ENCODE measurements around the gene DUSP5.

Gene DUSP5

GRCh38 chr10:110544958-110545537 is 47.3 kb downstream of the DUSP5 start:
- no peak overlapping the region for H3K27ac ChIP-seq
- no peaks in the 10 kb centered on the region for H3K9me3 ChIP-seq (ENCODE audit: control insufficient read depth, low read length)
- H3K79me2 ChIP-seq: no peaks in the 10 kb centered on the region
- H3K9ac ChIP-seq: no peak overlapping the region
- TF ChIP-seq CTCF (IDR thresholded peaks at IDR 0.05): no peak
- no peak overlapping the region for H3K4me2 ChIP-seq (ENCODE audit: low read length)
- H3K36me3 ChIP-seq (ENCODE audit: control insufficient read depth, insufficient read depth, low read length): no peaks in the 10 kb centered on the region
- no peaks in the 10 kb centered on the region for H3K27me3 ChIP-seq (ENCODE audit: control insufficient read depth, insufficient read depth, low read length)
- no peak overlapping the region for H3K4me3 ChIP-seq (ENCODE audit: low read depth, low read length)
- H3K4me1 ChIP-seq: peaks cover 4% of the 10 kb centered on the region
- no peak overlapping the region for H2AFZ ChIP-seq

- no peak for TF ChIP-seq CTCF (IDR thresholded peaks at IDR 0.05)
- H3K79me2 ChIP-seq: no peaks in the 10 kb centered on the region
- H3K9me3 ChIP-seq (ENCODE audit: control insufficient read depth, low read length): no peaks in the 10 kb centered on the region
- H3K4me1 ChIP-seq: peaks cover 4% of the 10 kb centered on the region
- no peaks in the 10 kb centered on the region for H3K27me3 ChIP-seq (ENCODE audit: control insufficient read depth, insufficient read depth, low read length)
- no peak overlapping the region for H3K9ac ChIP-seq
- H3K36me3 ChIP-seq (ENCODE audit: control insufficient read depth, insufficient read depth, low read length): no peaks in the 10 kb centered on the region
- no peak overlapping the region for H2AFZ ChIP-seq
- no peak overlapping the region for H3K4me3 ChIP-seq (ENCODE audit: low read depth, low read length)
- no peak overlapping the region for H3K27ac ChIP-seq
- H3K4me2 ChIP-seq (ENCODE audit: low read length): no peak overlapping the region
Measured at GRCh38 chr10:110546077-110546476, 48.4 kb downstream of the DUSP5 start.

DNA sequence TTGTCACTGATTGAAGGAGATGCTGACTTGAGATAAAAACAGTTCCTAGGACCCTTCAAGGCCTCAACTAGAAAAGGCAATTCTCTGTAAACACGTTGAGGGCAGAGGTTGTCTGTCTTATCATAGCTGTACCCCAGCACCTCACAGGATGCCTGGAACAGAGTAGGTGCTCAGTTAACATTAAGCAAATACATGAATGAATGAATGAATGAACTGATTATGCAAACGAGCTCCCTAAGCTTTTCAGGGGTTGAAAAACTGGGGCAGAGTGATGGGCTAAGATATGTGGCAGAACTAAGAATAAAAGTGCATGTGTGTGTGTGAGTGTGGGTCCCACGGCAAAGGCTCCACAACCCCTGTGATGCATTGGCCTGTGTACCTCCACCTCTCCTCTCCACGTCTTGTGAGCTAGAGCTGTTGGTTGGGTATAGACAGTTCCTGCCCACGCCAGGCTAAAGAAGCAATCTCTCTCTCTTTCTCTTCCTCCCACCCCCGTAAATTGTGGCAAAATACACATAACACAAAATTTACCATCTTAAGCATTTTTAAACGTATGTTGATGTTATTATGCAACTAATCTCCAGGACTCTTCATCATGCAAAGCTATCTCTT is 48.9 kb downstream of the DUSP5 start:
- TF ChIP-seq CTCF (IDR thresholded peaks at IDR 0.05): no peak
- no peaks in the 10 kb centered on the region for H3K27me3 ChIP-seq (ENCODE audit: control insufficient read depth, insufficient read depth, low read length)

GRCh38 chr10:110547139-110547761 is 49.5 kb downstream of the DUSP5 start:
- Histone ChIP-seq H3K79me2 (no peaks in the 10 kb centered on the region), H3K9ac (no peak overlapping the region), H3K27ac (no peak overlapping the region), H3K4me3 (ENCODE audit: low read depth, low read length) (no peak overlapping the region), H3K27me3 (ENCODE audit: control insufficient read depth, insufficient read depth, low read length) (no peaks in the 10 kb centered on the region), H2AFZ (peak overlapping the region; percentile 49), H3K9me3 (ENCODE audit: control insufficient read depth, low read length) (no peaks in the 10 kb centered on the region), H3K36me3 (ENCODE audit: control insufficient read depth, insufficient read depth, low read length) (no peaks in the 10 kb centered on the region), H3K4me1 (peaks cover 4% of the 10 kb centered on the region), H3K4me2 (ENCODE audit: low read length) (no peak overlapping the region)
- peak; percentile 83 for TF ChIP-seq CTCF (IDR thresholded peaks at IDR 0.05)

More for the DNA sequence above, 48.9 kb downstream of the DUSP5 start:
- Histone ChIP-seq H3K9me3 (ENCODE audit: control insufficient read depth, low read length) (no peaks in the 10 kb centered on the region), H3K9ac (no peak overlapping the region), H3K4me2 (ENCODE audit: low read length) (no peak overlapping the region), H3K4me1 (peaks cover 4% of the 10 kb centered on the region), H3K4me3 (ENCODE audit: low read depth, low read length) (no peak overlapping the region), H3K36me3 (ENCODE audit: control insufficient read depth, insufficient read depth, low read length) (no peaks in the 10 kb centered on the region), H3K27ac (no peak overlapping the region), H3K79me2 (no peaks in the 10 kb centered on the region), H2AFZ (peak overlapping the region; percentile 49)
